ENCODE data around the gene SULT1E1.

GRCh38 chr4:69800599-69800998 lies 59.3 kb downstream of the SULT1E1 start:
- no peak for TF ChIP-seq LEF1 (IDR thresholded peaks at IDR 0.05; ENCODE audit: borderline replicate concordance)
- TF ChIP-seq BHLHE40 (IDR thresholded peaks at IDR 0.05; ENCODE audit: borderline replicate concordance), result no peak
- TF ChIP-seq ARNT (IDR thresholded peaks at IDR 0.05), result no peak
- no peak for TF ChIP-seq ELF4 (IDR thresholded peaks at IDR 0.05)
- TF ChIP-seq FOXM1 (IDR thresholded peaks at IDR 0.05; ENCODE audit: borderline replicate concordance), result no peak
- no peak for TF ChIP-seq NFRKB (IDR thresholded peaks at IDR 0.05)
- no peak for TF ChIP-seq ZNF384 (IDR thresholded peaks at IDR 0.05)
- TF ChIP-seq L3MBTL2 (conservative IDR thresholded peaks at IDR 0.05), result no peak
- no peak for TF ChIP-seq CTBP1 (IDR thresholded peaks at IDR 0.05; ENCODE audit: borderline replicate concordance)
- no peak for TF ChIP-seq FOXA1 (IDR thresholded peaks at IDR 0.05)
- TF ChIP-seq SUZ12 (IDR thresholded peaks at IDR 0.05), result no peak
- no peak for TF ChIP-seq SP1 (IDR thresholded peaks at IDR 0.05)

Measured in HEK293T (cell line).